NCI-H82 treated with DMSO at 0.1 percent for 48 hours (cell line): ENCODE data around the gene POU2AF1.
"Not testable (repeated sequence)": the region's sequence is repeated elsewhere in the genome, so short reads cannot be mapped to it uniquely, and the experiment has no call there.

Source experiments
- DNase-seq: peaks from one replicate; lab custom pipeline; 2025; ENCODE audit not compliant: unreplicated experiment; lab: John Stamatoyannopoulos, UW

The POU2AF1 gene

GRCh38 chr11:111322534-111322933, 56.5 kb downstream of the POU2AF1 start:
- DNase-seq, result no peak

GRCh38 chr11:111320728-111321568, 58.1 kb downstream of the POU2AF1 start:
- DNase-seq, result no peak

DNA sequence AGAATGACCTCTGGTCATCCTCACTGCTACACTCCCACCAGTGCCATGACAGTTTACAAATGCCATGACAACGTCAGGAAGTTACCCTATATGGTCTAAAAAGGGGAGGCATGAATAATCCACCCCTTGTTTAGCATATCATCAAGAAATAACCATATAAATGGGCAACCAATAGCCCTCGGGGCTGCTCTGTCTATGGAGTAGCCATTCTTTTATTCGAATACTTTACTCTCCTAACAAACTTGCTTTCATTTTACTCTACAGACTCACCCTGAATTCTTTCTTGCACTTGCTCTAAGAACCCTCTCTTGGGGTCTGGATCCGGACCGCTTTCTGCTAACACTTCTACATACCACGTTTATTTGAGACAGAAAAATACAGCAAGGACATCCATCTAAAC, 58.9 kb downstream of the POU2AF1 start:
- not testable (repeated sequence) for DNase-seq

DNA sequence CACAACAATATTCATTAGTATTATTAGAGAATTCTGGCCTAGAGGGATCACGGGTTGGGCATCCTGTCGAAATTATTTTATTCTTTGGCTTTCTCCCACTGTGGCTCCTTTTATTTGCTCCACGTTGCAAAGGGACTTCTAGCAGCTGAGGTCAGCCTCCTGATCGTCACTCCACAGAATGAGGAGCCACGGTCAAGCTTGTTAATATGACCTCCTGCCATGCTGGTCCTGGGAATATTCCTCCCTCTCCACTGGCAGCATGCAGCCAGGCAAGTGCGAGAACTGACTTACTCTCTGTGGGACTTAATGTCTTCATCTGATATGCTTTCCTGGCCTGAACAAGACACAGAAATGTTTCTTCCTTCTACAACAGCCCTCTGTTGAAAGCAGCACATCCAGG, 59.8 kb downstream of the POU2AF1 start:
- DNase-seq, result no peak

- no peak for DNase-seq
Measured at GRCh38 chr11:111312076-111312475, 67.0 kb downstream of the POU2AF1 start.

GRCh38 chr11:111310723-111311122, 68.4 kb downstream of the POU2AF1 start:
- DNase-seq, result no peak

DNA sequence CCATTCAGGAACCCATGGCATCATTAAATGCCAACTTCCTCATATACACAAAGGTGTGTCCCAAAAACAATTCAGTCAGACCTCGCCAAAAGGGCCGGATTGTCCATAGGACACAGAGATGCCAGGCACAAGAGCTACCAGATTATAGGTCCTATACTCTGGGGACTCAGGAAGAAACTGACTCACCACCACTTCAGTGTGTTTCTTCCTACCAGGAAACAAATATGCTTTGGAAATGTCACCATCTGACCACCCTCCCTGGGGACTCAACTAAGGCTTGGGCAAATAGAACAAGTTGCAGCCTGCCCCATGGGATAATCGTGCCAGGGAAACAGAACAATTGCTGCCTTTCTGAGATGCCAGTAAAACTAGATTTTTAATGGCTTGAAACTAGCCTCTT, 69.0 kb downstream of the POU2AF1 start:
- no peak for DNase-seq

DNA sequence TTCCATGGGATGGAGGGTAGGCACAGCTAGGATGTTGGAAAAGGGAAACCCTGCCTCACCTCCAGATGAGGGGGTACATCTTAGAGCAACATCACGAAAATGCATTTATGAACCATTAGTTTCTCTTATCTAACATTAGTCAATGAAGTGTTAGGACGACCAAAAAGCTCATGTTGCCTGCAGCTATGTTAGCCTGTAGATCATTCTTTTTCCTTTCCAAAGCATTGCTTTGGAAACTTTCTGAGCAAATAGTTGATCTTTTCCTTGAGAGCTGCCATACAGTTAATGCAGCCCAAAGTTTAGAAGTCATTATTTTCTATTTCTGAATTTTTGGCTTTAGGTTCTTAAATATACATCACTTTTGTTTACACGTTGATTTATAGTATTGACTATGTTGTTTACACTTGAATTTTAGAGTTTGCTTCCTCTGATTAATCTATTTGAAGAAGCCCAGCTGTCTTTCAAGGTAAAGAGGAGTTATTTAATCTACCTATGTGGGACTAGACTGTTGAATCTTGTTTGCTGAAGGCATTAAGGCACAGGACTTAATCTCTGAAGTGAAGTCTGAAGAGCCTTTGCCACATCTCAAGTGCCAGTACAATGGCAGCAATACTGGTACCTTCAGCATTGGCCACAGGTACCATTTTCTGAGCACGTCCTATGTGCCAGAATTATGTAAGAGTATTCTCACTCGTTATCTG, 69.7 kb downstream of the POU2AF1 start:
- peak; percentile 53 for DNase-seq

DNA sequence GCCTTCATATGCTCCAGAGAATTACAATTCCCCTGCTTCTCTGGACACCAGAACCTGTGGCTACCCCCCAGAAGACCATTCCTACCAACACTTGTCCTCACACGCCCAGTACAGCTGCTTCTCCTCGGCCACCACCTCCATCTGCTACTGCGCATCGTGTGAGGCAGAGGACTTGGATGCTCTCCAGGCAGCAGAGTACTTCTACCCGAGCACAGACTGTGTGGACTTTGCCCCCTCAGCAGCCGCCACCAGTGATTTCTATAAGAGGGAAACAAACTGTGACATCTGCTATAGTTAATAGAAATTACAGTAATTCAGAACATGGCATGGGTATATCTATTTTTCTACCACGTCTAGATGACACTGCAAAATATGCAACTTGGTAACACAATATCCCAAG, 70.9 kb downstream of the POU2AF1 start:
- peak; percentile 24 for DNase-seq

- no peak for DNase-seq
Measured at GRCh38 chr11:111307472-111308108, 71.5 kb downstream of the POU2AF1 start.

DNA sequence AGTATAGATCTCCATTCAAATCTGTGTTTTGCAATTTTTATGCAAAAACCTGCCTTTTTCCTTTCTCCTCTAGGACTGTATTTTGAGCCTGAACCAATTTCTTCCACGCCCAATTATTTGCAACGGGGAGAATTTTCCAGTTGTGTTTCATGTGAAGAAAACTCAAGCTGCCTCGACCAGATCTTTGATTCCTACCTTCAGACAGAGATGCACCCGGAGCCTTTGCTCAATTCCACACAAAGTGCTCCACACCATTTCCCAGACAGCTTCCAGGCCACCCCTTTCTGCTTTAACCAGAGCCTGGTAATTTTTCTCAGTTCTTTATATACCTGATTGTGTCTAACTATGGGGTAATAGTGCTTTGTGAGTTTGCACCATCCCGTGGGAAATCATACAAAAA, 72.8 kb downstream of the POU2AF1 start:
- no peak for DNase-seq

GRCh38 chr11:111305876-111306275, 73.2 kb downstream of the POU2AF1 start:
- no peak for DNase-seq

DNA sequence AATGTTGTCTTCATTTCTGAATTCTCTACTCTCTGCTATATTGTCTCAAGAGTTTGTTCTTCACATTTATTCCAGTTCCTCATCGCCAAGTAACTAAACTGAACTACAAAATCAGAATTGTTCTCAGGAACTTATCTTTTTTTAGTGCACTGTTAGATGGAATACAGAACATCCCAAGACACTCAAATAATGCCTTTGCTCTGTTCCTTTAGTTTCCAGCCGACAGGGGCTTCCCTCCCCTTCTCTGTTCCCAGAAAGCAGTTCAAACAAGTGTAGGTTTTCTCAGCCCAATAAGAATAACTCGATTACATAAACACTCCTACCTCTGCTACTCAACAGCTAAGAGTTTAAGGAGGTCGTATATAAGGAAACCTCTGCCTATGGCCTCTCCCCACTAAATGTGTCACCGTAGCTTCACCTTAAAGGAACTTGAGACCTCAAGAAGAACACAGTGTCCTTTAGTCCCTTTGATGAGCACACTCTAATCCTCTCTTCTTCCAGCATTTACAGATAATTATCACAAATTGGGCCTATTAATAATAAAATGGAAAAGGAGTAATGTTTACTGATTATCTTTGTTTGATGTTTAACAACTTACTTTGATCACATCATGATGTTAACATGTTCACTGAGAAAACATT, 73.8 kb downstream of the POU2AF1 start:
- no peak for DNase-seq

DNA sequence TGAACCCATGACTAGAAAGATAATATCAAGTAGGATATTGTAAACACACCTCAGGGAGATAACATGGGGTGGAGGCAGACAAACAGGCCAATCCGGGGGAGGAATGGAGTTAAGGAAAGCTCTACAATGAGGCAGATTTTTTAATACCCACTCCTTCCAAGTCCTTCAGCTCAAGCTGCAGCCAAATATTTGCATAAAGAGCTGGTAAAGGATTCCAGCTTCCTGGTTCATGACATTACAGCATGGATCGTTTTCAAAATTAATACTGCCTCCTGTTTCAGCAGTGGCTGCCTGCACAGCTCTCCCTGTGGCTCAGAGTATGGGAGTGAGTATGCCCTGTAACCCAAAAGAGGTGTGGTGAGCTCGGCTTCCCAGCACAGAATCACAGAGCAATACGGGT, 75.6 kb downstream of the POU2AF1 start:
- DNase-seq, result no peak

GRCh38 chr11:111302298-111302697, 76.8 kb downstream of the POU2AF1 start:
- no peak for DNase-seq
